ENCODE measurements around the gene ACOT7.

DNA sequence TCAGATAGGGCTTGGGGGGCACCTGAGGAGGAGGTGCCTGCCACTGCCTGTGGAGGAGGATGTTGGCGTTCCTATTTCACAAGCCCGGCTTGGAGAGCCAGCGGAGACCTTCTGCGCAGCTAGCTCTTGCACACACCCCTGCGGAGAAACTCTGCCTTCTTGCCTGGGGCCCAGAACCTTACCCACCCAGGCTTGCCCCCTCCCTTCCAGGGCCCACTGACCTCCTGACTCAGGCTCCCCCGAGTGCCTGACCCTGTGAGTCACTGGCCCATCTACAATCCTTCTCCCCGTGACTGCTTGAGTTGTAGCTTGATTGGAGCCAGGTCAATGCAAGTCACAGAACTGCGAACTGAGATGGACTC, 22.7 kb upstream of the ACOT7 start:
- TF ChIP-seq CTCF (IDR thresholded peaks at IDR 0.05; ENCODE audit: low read length) (no peak), EZH2 (optimal IDR thresholded peaks at IDR 0.05; ENCODE audit: low read depth, low read length) (no peak)
